WERI-Rb-1 (cell line): ENCODE measurements around the gene TNFRSF6B.

ENCODE experiments used
- DNase-seq: peaks from one replicate; pipeline ENCODE4 v3.0.0-alpha.2; 2020
- H3K27ac ChIP-seq: fragments of 250-450 bp; sonication (Bioruptor Pico); 2 replicates; pipeline ENCODE4 v1.5.1; 2020; ENCODE audit warnings: mild to moderate bottlenecking, moderate library complexity
- H3K27me3 ChIP-seq: fragments of 250-450 bp; sonication (Bioruptor Pico); 2 replicates; pipeline ENCODE4 v1.5.1; 2021; ENCODE audit warnings: mild to moderate bottlenecking, low read depth, moderate library complexity; ENCODE audit not compliant: insufficient read depth, severe bottlenecking
- H3K36me3 ChIP-seq: fragments of 250-450 bp; sonication (Bioruptor Pico); 2 replicates; pipeline ENCODE4 v1.5.1; 2020; ENCODE audit warnings: mild to moderate bottlenecking, moderate library complexity
- H3K4me3 ChIP-seq: 2 replicates; pipeline ENCODE4 v1.5.1; 2011; ENCODE audit warnings: low read depth, mild to moderate bottlenecking, control low read depth, low read length
- H3K9me3 ChIP-seq: fragments of 250-450 bp; sonication (Bioruptor Pico); 2 replicates; pipeline ENCODE4 v1.5.1; 2021; ENCODE audit warnings: mild to moderate bottlenecking, moderate library complexity; ENCODE audit not compliant: severe bottlenecking
- CTCF ChIP-seq: IDR thresholded peaks from 2 replicates; pipeline ENCODE4 v1.5.1; 2011; ENCODE audit warnings: low read depth, mild to moderate bottlenecking, control low read depth, inconsistent platforms, low read length

The TNFRSF6B gene

GRCh38 chr20:63733579-63734081, 37.2 kb downstream of the TNFRSF6B start:
- H3K36me3 ChIP-seq, result peaks cover 42% of the 10 kb centered on the region
- DNase-seq, result no peak
- H3K27me3 ChIP-seq, result no peaks in the 10 kb centered on the region
- no peak for TF ChIP-seq CTCF
- no peak overlapping the region for H3K27ac ChIP-seq
- H3K4me3 ChIP-seq, result no peak overlapping the region
- no peaks in the 10 kb centered on the region for H3K9me3 ChIP-seq

- Histone ChIP-seq H3K36me3 (peaks cover 39% of the 10 kb centered on the region), H3K9me3 (no peaks in the 10 kb centered on the region), H3K27ac (no peak overlapping the region), H3K27me3 (no peaks in the 10 kb centered on the region), H3K4me3 (no peak overlapping the region)
- no peak for TF ChIP-seq CTCF
- no peak for DNase-seq
These were observed 37.9 kb downstream of the TNFRSF6B start for GRCh38 chr20:63734111-63734945.

GRCh38 chr20:63734946-63735858, 38.8 kb downstream of the TNFRSF6B start:
- DNase-seq, result no peak
- H3K36me3 ChIP-seq, result peaks cover 35% of the 10 kb centered on the region
- no peak for TF ChIP-seq CTCF
- H3K27me3 ChIP-seq, result no peaks in the 10 kb centered on the region
- H3K4me3 ChIP-seq, result no peak overlapping the region
- H3K27ac ChIP-seq, result no peak overlapping the region
- no peaks in the 10 kb centered on the region for H3K9me3 ChIP-seq

- DNase-seq, result no peak
- H3K4me3 ChIP-seq, result no peak within 1 kb of the TSS
- TF ChIP-seq CTCF, result no peak
- H3K36me3 ChIP-seq, result peaks cover 35% of the 10 kb centered on the region
- H3K27ac ChIP-seq, result no peak within 1 kb of the TSS
- H3K27me3 ChIP-seq, result no peaks in the 10 kb centered on the region
- no peaks in the 10 kb centered on the region for H3K9me3 ChIP-seq
These were observed 39.6 kb downstream of the TNFRSF6B start, which contains the start of gene LIME1 for GRCh38 chr20:63735859-63736718. TSS of gene LIME1 (plus strand) at chr20:63736664. CDS start at chr20:63737550, 886 bp downstream.

GRCh38 chr20:63736893-63737694, 40.6 kb downstream of the TNFRSF6B start:
- Histone ChIP-seq H3K27me3 (no peaks in the 10 kb centered on the region), H3K36me3 (peaks cover 35% of the 10 kb centered on the region), H3K27ac (no peak overlapping the region), H3K4me3 (no peak overlapping the region), H3K9me3 (no peaks in the 10 kb centered on the region)
- no peak for DNase-seq
- no peak for TF ChIP-seq CTCF
